Dermis microvascular lymphatic vessel endothelial cell (primary cell): Measurements from ENCODE around the gene NAE1. TPM values are rescaled to one million over a fixed set of nuclear protein-coding genes. Genes with fewer than 3 reads are reported as not detected.
"Not testable (repeated sequence)": the region's sequence is repeated elsewhere in the genome, so short reads cannot be mapped to it uniquely, and the experiment has no call there.

ENCODE experiments used
- DNase-seq, 2 donors: peaks; one replicate each; pipeline versions ENCODE4 v3.0.0 to v3.0.0-alpha.2; 2010; ENCODE audit warnings: low read depth in 2 of 2
- total RNA-seq: library from RNA; depleted of rRNA; stranded (reverse); fragments of >200 nt; gene quantifications from 2 replicates; pipeline ENCODE4 v1.2.1, GENCODE V29; 2014

Gene NAE1
- total RNA-seq, result 31.6 and 44.3 TPM in 2 replicates

GRCh38 chr16:66830422-66831404 lies at the start of gene NAE1:
NAE1 (minus strand) TSS chr16:66830976; CDS start chr16:66830899, 77 bp downstream.
- DNase-seq, result peak; percentile 74 to 88

- no peak for DNase-seq
These were observed 47.3 kb upstream of the NAE1 start for GRCh38 chr16:66878067-66878466.

GRCh38 chr16:66874079-66874775 lies 43.5 kb upstream of the NAE1 start:
- no peak for DNase-seq

- no peak for DNase-seq
These were observed 42.9 kb upstream of the NAE1 start for GRCh38 chr16:66873685-66874055.

GRCh38 chr16:66872943-66873684 lies 42.3 kb upstream of the NAE1 start:
- peak; percentile 26 to 91 for DNase-seq

GRCh38 chr16:66872559-66872942 lies 41.8 kb upstream of the NAE1 start:
- no peak for DNase-seq

GRCh38 chr16:66871840-66872239 lies 41.1 kb upstream of the NAE1 start:
- DNase-seq, result no peak

GRCh38 chr16:66871363-66871762 lies 40.6 kb upstream of the NAE1 start:
- DNase-seq, result not testable (repeated sequence)

GRCh38 chr16:66869424-66869823 lies 38.6 kb upstream of the NAE1 start:
- no peak for DNase-seq

GRCh38 chr16:66863707-66864106 lies 32.9 kb upstream of the NAE1 start:
- no peak for DNase-seq

GRCh38 chr16:66862023-66862520 lies 31.3 kb upstream of the NAE1 start:
- DNase-seq, result no peak

- DNase-seq, result no peak
These were observed 28.8 kb upstream of the NAE1 start for GRCh38 chr16:66859397-66860068.

- peak; percentile 69 to 70 for DNase-seq
These were observed 28.1 kb upstream of the NAE1 start for GRCh38 chr16:66858740-66859396.

- no peak for DNase-seq
These were observed 26.7 kb upstream of the NAE1 start for GRCh38 chr16:66857437-66857836.

- no peak for DNase-seq
These were observed 26.0 kb upstream of the NAE1 start for GRCh38 chr16:66856801-66857200.

- DNase-seq, result no peak
These were observed 25.5 kb upstream of the NAE1 start for GRCh38 chr16:66856184-66856730.

- no peak for DNase-seq
These were observed 22.7 kb upstream of the NAE1 start for GRCh38 chr16:66853261-66854139.

- DNase-seq, result no peak
These were observed 20.6 kb upstream of the NAE1 start for GRCh38 chr16:66851166-66851964.
